ENCODE results near the gene FAM98B.

FAM98B gene

GRCh38 chr15:38461066-38461833, 7.3 kb downstream of the FAM98B start:
- no peak for DNase-seq

GRCh38 chr15:38463893-38464292, 10.0 kb downstream of the FAM98B start:
- DNase-seq, result no peak

- DNase-seq, result no peak
Observed at GRCh38 chr15:38464675-38465074, 10.7 kb downstream of the FAM98B start.

GRCh38 chr15:38470816-38471215, 16.9 kb downstream of the FAM98B start:
- no peak for DNase-seq

GRCh38 chr15:38471974-38472373, 18.0 kb downstream of the FAM98B start:
- no peak for DNase-seq

- DNase-seq, result no peak
Observed at GRCh38 chr15:38474155-38474757, 20.3 kb downstream of the FAM98B start.

GRCh38 chr15:38475361-38475760, 21.4 kb downstream of the FAM98B start:
- DNase-seq, result no peak

- no peak for DNase-seq
Observed at GRCh38 chr15:38476120-38476519, 22.2 kb downstream of the FAM98B start.

GRCh38 chr15:38477637-38478036, 23.7 kb downstream of the FAM98B start:
- DNase-seq, result no peak

GRCh38 chr15:38479266-38479665, 25.3 kb downstream of the FAM98B start:
- DNase-seq, result no peak

- DNase-seq, result no peak
Observed at GRCh38 chr15:38479756-38480155, 25.8 kb downstream of the FAM98B start.

GRCh38 chr15:38481113-38481512, 27.2 kb downstream of the FAM98B start:
- DNase-seq, result no peak

GRCh38 chr15:38481761-38482160, 27.8 kb downstream of the FAM98B start:
- no peak for DNase-seq

GRCh38 chr15:38482572-38482971, 28.6 kb downstream of the FAM98B start:
- no peak for DNase-seq

GRCh38 chr15:38486936-38487335, 33.0 kb downstream of the FAM98B start:
- DNase-seq, result no peak

- DNase-seq, result no peak
Observed at GRCh38 chr15:38487378-38487777, 33.5 kb downstream of the FAM98B start.

GRCh38 chr15:38490242-38490922, 36.5 kb downstream of the FAM98B start:
- no peak for DNase-seq

GRCh38 chr15:38496151-38496550, 42.2 kb downstream of the FAM98B start:
- no peak for DNase-seq

- DNase-seq, result no peak
Observed at GRCh38 chr15:38499651-38500050, 45.7 kb downstream of the FAM98B start.

- DNase-seq, result no peak
Observed at GRCh38 chr15:38503496-38503895, 49.6 kb downstream of the FAM98B start.

GRCh38 chr15:38504680-38505467, 50.9 kb downstream of the FAM98B start:
- no peak for DNase-seq

- no peak for DNase-seq
Observed at GRCh38 chr15:38506997-38507396, 53.1 kb downstream of the FAM98B start.

GRCh38 chr15:38507570-38507969, 53.6 kb downstream of the FAM98B start:
- no peak for DNase-seq

Measured in activated gamma-delta T cell (primary cell).